LNCAP (cell line): ENCODE measurements around the gene CHEK2.

ENCODE experiments used
- TF ChIP-seq, protein P1 (sequence below): fragments of 450-650 bp; IDR thresholded peaks from 2 replicates; pipeline ENCODE4 v1.5.1; 2017; ENCODE audit warnings: mild to moderate bottlenecking

CHEK2 gene

DNA sequence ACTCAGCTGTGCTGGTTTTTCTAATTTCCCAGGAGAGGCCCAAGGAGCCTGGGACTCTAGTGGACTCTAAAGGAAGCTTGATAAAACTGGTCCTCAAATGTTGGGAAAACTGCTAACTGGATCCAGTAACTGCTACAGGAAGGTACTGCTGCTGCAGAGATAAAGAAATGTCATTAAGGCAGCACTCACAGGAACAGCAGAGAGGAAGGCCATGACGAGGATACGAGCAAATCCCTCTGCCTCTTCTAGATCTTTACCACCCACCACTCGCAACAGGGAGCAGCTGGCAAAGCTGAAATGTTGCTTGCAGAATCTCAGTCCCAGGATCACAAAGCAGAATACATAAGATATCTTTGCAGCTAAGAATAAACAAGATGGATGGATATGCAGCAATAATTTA is 85.4 kb downstream of the CHEK2 start:
- TF ChIP-seq, protein P1, sequence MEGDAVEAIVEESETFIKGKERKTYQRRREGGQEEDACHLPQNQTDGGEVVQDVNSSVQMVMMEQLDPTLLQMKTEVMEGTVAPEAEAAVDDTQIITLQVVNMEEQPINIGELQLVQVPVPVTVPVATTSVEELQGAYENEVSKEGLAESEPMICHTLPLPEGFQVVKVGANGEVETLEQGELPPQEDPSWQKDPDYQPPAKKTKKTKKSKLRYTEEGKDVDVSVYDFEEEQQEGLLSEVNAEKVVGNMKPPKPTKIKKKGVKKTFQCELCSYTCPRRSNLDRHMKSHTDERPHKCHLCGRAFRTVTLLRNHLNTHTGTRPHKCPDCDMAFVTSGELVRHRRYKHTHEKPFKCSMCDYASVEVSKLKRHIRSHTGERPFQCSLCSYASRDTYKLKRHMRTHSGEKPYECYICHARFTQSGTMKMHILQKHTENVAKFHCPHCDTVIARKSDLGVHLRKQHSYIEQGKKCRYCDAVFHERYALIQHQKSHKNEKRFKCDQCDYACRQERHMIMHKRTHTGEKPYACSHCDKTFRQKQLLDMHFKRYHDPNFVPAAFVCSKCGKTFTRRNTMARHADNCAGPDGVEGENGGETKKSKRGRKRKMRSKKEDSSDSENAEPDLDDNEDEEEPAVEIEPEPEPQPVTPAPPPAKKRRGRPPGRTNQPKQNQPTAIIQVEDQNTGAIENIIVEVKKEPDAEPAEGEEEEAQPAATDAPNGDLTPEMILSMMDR = no peak

DNA sequence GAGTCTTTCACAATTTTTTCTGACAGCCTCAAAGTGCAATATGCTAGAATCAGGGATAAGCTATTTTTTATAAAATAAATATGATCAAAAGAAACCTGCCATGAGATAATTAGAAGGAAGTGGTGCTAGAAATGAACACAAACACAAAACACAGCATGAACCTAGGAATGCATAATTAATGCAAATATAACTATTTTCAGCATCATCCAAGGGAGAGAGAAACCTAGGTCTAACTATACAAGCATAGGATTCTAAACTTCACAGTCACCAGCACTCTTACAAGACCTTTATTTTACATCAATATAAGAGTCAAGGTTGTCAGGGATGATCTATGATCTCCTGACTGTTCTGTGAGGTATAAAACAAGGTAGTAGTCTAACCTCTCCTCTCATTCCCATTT is 91.2 kb downstream of the CHEK2 start:
- TF ChIP-seq, protein P1 = no peak

DNA sequence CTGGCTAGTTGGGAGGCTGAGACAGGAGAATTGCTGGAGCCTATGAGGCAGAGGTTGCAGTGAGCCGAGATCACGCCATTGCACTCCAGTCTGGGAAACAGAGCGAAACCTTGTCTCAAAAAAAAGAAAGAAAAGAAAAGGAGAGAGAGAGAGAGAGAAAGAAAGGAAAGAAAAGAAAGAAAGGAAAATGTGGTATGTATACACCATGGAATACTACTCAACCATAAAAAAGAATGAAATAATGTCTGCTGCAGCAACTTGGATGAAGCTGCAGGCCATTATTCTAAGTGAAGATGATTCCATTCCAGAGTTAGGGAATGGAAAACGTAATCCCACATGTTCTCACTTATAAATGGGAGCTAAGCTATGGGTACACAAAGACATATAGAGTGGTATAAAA is 92.8 kb downstream of the CHEK2 start:
- TF ChIP-seq, protein P1 = no peak

DNA sequence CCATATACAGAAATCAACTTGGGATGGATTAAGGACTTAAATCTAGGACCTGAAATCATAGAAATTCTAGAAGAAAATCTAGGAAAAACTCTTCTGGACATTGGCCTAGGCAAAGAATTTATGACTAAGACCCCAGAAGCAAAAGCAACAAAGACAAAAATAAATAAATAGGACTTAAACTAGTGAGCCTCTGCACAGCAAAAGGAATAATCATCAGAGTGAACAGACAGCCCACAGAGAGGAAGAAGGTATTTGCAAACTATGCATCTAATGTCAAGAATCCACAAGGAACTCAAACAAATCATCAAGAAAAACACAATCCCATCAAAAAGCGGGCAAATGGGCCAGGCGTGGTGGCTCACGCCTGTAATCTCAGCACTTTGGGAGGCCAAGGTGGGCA is 94.4 kb downstream of the CHEK2 start:
- TF ChIP-seq, protein P1 = no peak

DNA sequence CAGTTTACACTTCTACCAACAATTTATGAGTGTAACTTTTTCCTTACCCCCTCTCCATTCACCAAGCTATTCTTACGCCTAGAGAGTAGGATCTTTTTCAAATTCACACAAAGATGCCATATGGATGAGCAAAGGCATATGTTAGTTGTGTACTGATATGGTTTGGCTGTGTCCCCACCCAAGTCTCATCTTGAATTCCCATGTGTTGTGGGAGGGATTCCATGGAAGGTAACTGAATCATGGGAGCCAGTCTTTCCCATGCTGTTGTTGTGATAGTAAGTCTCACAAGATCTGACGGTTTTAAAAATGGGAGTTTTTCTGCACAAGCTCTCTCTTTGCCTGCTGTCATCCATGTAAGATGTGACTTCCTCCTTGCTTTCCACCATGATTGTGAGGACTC is 102.3 kb downstream of the CHEK2 start:
- TF ChIP-seq, protein P1 = no peak
